Prostate gland (tissue), 2 donors: ENCODE measurements around the gene GIT2. TPM values are rescaled to one million over a fixed set of nuclear protein-coding genes. Genes with fewer than 3 reads are reported as not detected.

Experiments used
- DNase-seq: peaks from one replicate; pipeline ENCODE4 v3.0.0-alpha.2; 2019; ENCODE audit warnings: low spot score
- H3K27ac ChIP-seq, 2 donors: fragments of 200-600 bp; sonication (generic); 2 replicates each; pipeline ENCODE4 v1.5.1; 2017 to 2019
- H3K27me3 ChIP-seq: fragments of 200-600 bp; sonication (generic); replicated peaks from 2 replicates; pipeline ENCODE4 v1.5.1; 2019; ENCODE audit not compliant: insufficient read depth
- H3K36me3 ChIP-seq, 2 donors: fragments of 200-600 bp; sonication (generic); 1 replicate in 1 of 2; 2 replicates in 1 of 2; pipeline versions ENCODE4 v1.5.1 to v1.8.1; 2017 to 2019
- H3K4me1 ChIP-seq: fragments of 200-600 bp; sonication (generic); replicated peaks from 2 replicates; pipeline ENCODE4 v1.5.1; 2019
- H3K4me3 ChIP-seq, 2 donors: fragments of 200-600 bp; sonication (generic); 2 replicates each; pipeline ENCODE4 v1.5.1; 2017 to 2019
- H3K9me3 ChIP-seq: fragments of 200-600 bp; sonication (generic); 2 replicates; pipeline ENCODE4 v1.5.1; 2017
- CTCF ChIP-seq, 4 experiments: fragments of 200-600 bp in 2 of 4; fragments of 450-650 bp in 2 of 4; sonication (generic) in 2 of 4; IDR thresholded peaks; 1 replicate in 3 of 4; 2 replicates in 1 of 4; pipeline ENCODE4 v1.5.1; 2016 to 2019; ENCODE audit warnings: antibody characterized with exemption in 4 of 4, mild to moderate bottlenecking in 2 of 4, moderate library complexity in 2 of 4
- POLR2A ChIP-seq: fragments of 450-650 bp; IDR thresholded peaks from one replicate; pipeline ENCODE4 v1.6.1; 2016; ENCODE audit warnings: antibody characterized with exemption, mild to moderate bottlenecking
- POLR2AphosphoS5 ChIP-seq: sonication (generic); formaldehyde crosslinking; IDR thresholded peaks from one replicate; pipeline ENCODE4 v1.6.1; 2017; ENCODE audit warnings: antibody characterized with exemption
- WGBS: methylation state at CpG from one replicate; pipeline ENCODE4 v1.1.5; 2018; 5-methylcytosine and 5-hydroxymethylcytosine counted together
- intact Hi-C: fragments of 100-400 bp; cut with DNase I; formaldehyde crosslinking; loops from one replicate; pipeline ENCODE4 v1.14.2; 2022
- total RNA-seq, 2 donors: library from RNA; depleted of rRNA; stranded (reverse); fragments of >200 nt; gene quantifications; one replicate each; pipeline ENCODE4 v1.1.0, GENCODE V29; 2016

The GIT2 gene
- total RNA-seq = 10 to 100 TPM; 20.9 to 43.3 TPM

- intact Hi-C loops = loop anchor here (5.0 kb wide), 2 partner anchors 44 to 94 kb away; partner anchors contain the start of gene TCHP
- H3K27me3 ChIP-seq = no peaks in the 10 kb centered on the region
- whole genome bisulfite sequencing = under 1% methylated on average over 65 of the region's 65 CpGs
- no peaks in the 10 kb centered on the region for H3K36me3 ChIP-seq
- H3K27ac ChIP-seq = peak within 1 kb of the TSS; percentile 48 to 54
- peak within 1 kb of the TSS; percentile 85 to 88 for H3K4me3 ChIP-seq
- peak; percentile 74 for TF ChIP-seq POLR2A
- peak; percentile 98 for TF ChIP-seq POLR2AphosphoS5
- no peak for TF ChIP-seq CTCF (IDR thresholded peaks at IDR 0.05)
- no peaks in the 10 kb centered on the region for H3K9me3 ChIP-seq
- H3K4me1 ChIP-seq = no peaks in the 10 kb centered on the region
- peak; percentile 92 for DNase-seq
These were observed at the start of gene GIT2 for GRCh38 chr12:109995686-109996482. GIT2 (minus strand) TSS chr12:109996368; CDS start chr12:109996224, 144 bp downstream.

GRCh38 chr12:110042264-110042663, 46.1 kb upstream of the GIT2 start:
- Histone ChIP-seq H3K4me3 (no peak overlapping the region), H3K36me3 (no peaks in the 10 kb centered on the region), H3K27ac (no peak overlapping the region), H3K4me1 (no peaks in the 10 kb centered on the region), H3K9me3 (no peaks in the 10 kb centered on the region), H3K27me3 (no peaks in the 10 kb centered on the region)
- 91% methylated on average over 3 of the region's 3 CpGs for WGBS
- DNase-seq = no peak
- TF ChIP-seq POLR2AphosphoS5 (no peak), POLR2A (no peak), CTCF (IDR thresholded peaks at IDR 0.05) (no peak)
- intact Hi-C loops = no loop called here

GRCh38 chr12:110039085-110039807, 43.1 kb upstream of the GIT2 start:
- H3K9me3 ChIP-seq = no peaks in the 10 kb centered on the region
- H3K4me3 ChIP-seq = no peak overlapping the region
- TF ChIP-seq POLR2AphosphoS5 = peak; percentile 82
- no peak for TF ChIP-seq CTCF (IDR thresholded peaks at IDR 0.05)
- no peaks in the 10 kb centered on the region for H3K27me3 ChIP-seq
- H3K36me3 ChIP-seq = no peaks in the 10 kb centered on the region
- DNase-seq = peak; percentile 60
- WGBS = 18% methylated on average over 5 of the region's 5 CpGs
- peak overlapping the region; percentile 63 to 71 for H3K27ac ChIP-seq
- H3K4me1 ChIP-seq = no peaks in the 10 kb centered on the region
- intact Hi-C loops = no loop called here

- Histone ChIP-seq H3K9me3 (no peaks in the 10 kb centered on the region), H3K27me3 (no peaks in the 10 kb centered on the region), H3K4me3 (no peak overlapping the region), H3K4me1 (no peaks in the 10 kb centered on the region), H3K36me3 (no peaks in the 10 kb centered on the region), H3K27ac (peak overlapping the region; percentile 63 to 71)
- 34% methylated on average over 5 of the region's 5 CpGs for WGBS
- TF ChIP-seq CTCF (IDR thresholded peaks at IDR 0.05) (no peak), POLR2A (no peak), POLR2AphosphoS5 (no peak)
- DNase-seq = no peak
- intact Hi-C loops = no loop called here
These were observed 42.5 kb upstream of the GIT2 start for GRCh38 chr12:110038741-110039084.
